Measurements from ENCODE around the gene C5orf22. TPM values are rescaled to one million over a fixed set of nuclear protein-coding genes. Genes with fewer than 3 reads are reported as not detected.

C5orf22 gene
- total and polyA plus RNA-seq, 2 donors (not counting 1 experiment from before 2014, with no cell fraction given), result 7.5 to 28.9 TPM

- H3K9me3 ChIP-seq (ENCODE audit: control extremely low read depth in 1 of 3, control insufficient read depth in 2 of 3, insufficient read depth in 1 of 3, low read length in 2 of 3), result no peaks in the 10 kb centered on the region
- H3K27me3 ChIP-seq (replicated peaks in 1 of 4; ENCODE audit: control extremely low read depth in 1 of 4, control insufficient read depth in 3 of 4, insufficient read depth in 4 of 4, low read length in 3 of 4), result no peaks in the 10 kb centered on the region
- ATAC-seq (ENCODE audit: low read depth) (no peak), DNase-seq (no peak)
- no peaks in the 10 kb centered on the region for H3K27me3 Mint-ChIP-seq
- 100% methylated on average over 2 of the region's 4 CpGs for WGBS (ENCODE audit: insufficient coverage)
- no peaks in the 10 kb centered on the region for H3K79me2 ChIP-seq (ENCODE audit: control insufficient read depth, insufficient read depth, low read length)
- no peaks in the 10 kb centered on the region for H3K4me1 ChIP-seq (ENCODE audit: control insufficient read depth in 2 of 2, insufficient read depth in 2 of 2, low read length in 2 of 2)
- H3K4me1 Mint-ChIP-seq, result no peaks in the 10 kb centered on the region
- H3K9me3 Mint-ChIP-seq (ENCODE audit: insufficient read depth), result no peaks in the 10 kb centered on the region
- no peak overlapping the region for H3K27ac ChIP-seq (ENCODE audit: low read length in 2 of 2)
- ChIA-PET POLR2A (interaction anchor here (0.6 kb wide), 1 partner anchor 108 kb away, joined by 5 read pairs; no protein-coding TSS in a partner anchor), CTCF (no interaction called here)
- H2AFZ ChIP-seq (ENCODE audit: insufficient read depth, low read depth, low read length, poor library complexity, severe bottlenecking), result no peak overlapping the region
- intact Hi-C loops (cut with micrococcal nuclease), result no loop called here
- TF ChIP-seq EZH2 (IDR thresholded peaks at IDR 0.05; ENCODE audit: borderline replicate concordance, insufficient read depth, low read depth, low read length, poor library complexity, severe bottlenecking) (no peak), CTCF (IDR thresholded peaks at IDR 0.05) (no peak)
- H3K4me3 ChIP-seq (ENCODE audit: control extremely low read depth in 1 of 5, extremely low read depth in 1 of 5, insufficient read depth in 1 of 5, low read depth in 2 of 5, low read length in 4 of 5), result no peak overlapping the region
- peaks cover 0 to 75% of the 10 kb centered on the region in 2 experiments for H3K36me3 ChIP-seq (replicated peaks in 1 of 2; ENCODE audit: control extremely low read depth in 1 of 2, control insufficient read depth in 1 of 2, extremely low read depth in 1 of 2, insufficient read depth in 2 of 2, low read length in 1 of 2)
- H4K20me1 ChIP-seq (ENCODE audit: control insufficient read depth, insufficient read depth, low read length, poor library complexity, severe bottlenecking), result no peaks in the 10 kb centered on the region
- no peak overlapping the region for H3K9ac ChIP-seq (ENCODE audit: low read length)
- no peak overlapping the region for H3K4me2 ChIP-seq (replicated peaks; ENCODE audit: low read depth, low read length, poor library complexity, severe bottlenecking)
- no peak overlapping the region for H3K27ac Mint-ChIP-seq
- H3K4me3 Mint-ChIP-seq, result no peak overlapping the region
Measured at GRCh38 chr5:31492869-31493268, 39.2 kb upstream of the C5orf22 start.

- no peak for DNase-seq
- CTCF ChIA-PET, result no interaction called here
- Histone ChIP-seq H3K36me3 (replicated peaks in 1 of 2; ENCODE audit: control extremely low read depth in 1 of 2, control insufficient read depth in 1 of 2, extremely low read depth in 1 of 2, insufficient read depth in 2 of 2, low read length in 1 of 2) (peaks cover 0 to 80% of the 10 kb centered on the region in 2 experiments), H3K79me2 (ENCODE audit: control insufficient read depth, insufficient read depth, low read length) (no peaks in the 10 kb centered on the region), H3K27ac (ENCODE audit: low read length in 2 of 2) (no peak overlapping the region), H3K4me2 (replicated peaks; ENCODE audit: low read depth, low read length, poor library complexity, severe bottlenecking) (no peak overlapping the region), H4K20me1 (ENCODE audit: control insufficient read depth, insufficient read depth, low read length, poor library complexity, severe bottlenecking) (no peaks in the 10 kb centered on the region), H3K4me3 (ENCODE audit: control extremely low read depth in 1 of 5, extremely low read depth in 1 of 5, insufficient read depth in 1 of 5, low read depth in 2 of 5, low read length in 4 of 5) (no peak overlapping the region), H3K9ac (ENCODE audit: low read length) (no peak overlapping the region), H3K27me3 (replicated peaks in 1 of 4; ENCODE audit: control extremely low read depth in 1 of 4, control insufficient read depth in 3 of 4, insufficient read depth in 4 of 4, low read length in 3 of 4) (no peaks in the 10 kb centered on the region), H3K4me1 (ENCODE audit: control insufficient read depth in 2 of 2, insufficient read depth in 2 of 2, low read length in 2 of 2) (no peaks in the 10 kb centered on the region), H3K9me3 (ENCODE audit: control extremely low read depth in 1 of 3, control insufficient read depth in 2 of 3, insufficient read depth in 1 of 3, low read length in 2 of 3) (no peaks in the 10 kb centered on the region), H2AFZ (ENCODE audit: insufficient read depth, low read depth, low read length, poor library complexity, severe bottlenecking) (no peak overlapping the region)
- H3K9me3 Mint-ChIP-seq (ENCODE audit: insufficient read depth), result no peaks in the 10 kb centered on the region
- H3K27me3 Mint-ChIP-seq, result no peaks in the 10 kb centered on the region
- TF ChIP-seq CTCF (IDR thresholded peaks at IDR 0.05), result no peak
- no peak for TF ChIP-seq EZH2 (IDR thresholded peaks at IDR 0.05; ENCODE audit: borderline replicate concordance, insufficient read depth, low read depth, low read length, poor library complexity, severe bottlenecking)
- no peak overlapping the region for H3K27ac Mint-ChIP-seq
- WGBS (ENCODE audit: insufficient coverage), result 100% methylated on average over 2 of the region's 4 CpGs
- intact Hi-C loops (cut with micrococcal nuclease), result no loop called here
- no peaks in the 10 kb centered on the region for H3K4me1 Mint-ChIP-seq
- no peak for ATAC-seq (ENCODE audit: low read depth)
- POLR2A ChIA-PET, result no interaction called here
- H3K4me3 Mint-ChIP-seq, result no peak overlapping the region
Measured at GRCh38 chr5:31495336-31495735, 36.8 kb upstream of the C5orf22 start.
